IMR-90 (cell line): ENCODE results near the gene GALNT13.

Experiments
- BHLHE40 ChIP-seq: fragments of 150-350 bp; IDR thresholded peaks from 2 replicates; pipeline ENCODE4 v1.6.1; 2016; ENCODE audit warnings: mild to moderate bottlenecking, low read depth, low read length
- CHD1 ChIP-seq: IDR thresholded peaks from 2 replicates; pipeline ENCODE4 v1.6.1; 2012; ENCODE audit warnings: low read depth, low read length, improper control_type of control experiment
- MAFK ChIP-seq: IDR thresholded peaks from 2 replicates; pipeline ENCODE4 v1.6.1; 2012; ENCODE audit warnings: low read depth, low read length, improper control_type of control experiment
- MAZ ChIP-seq: IDR thresholded peaks from 2 replicates; pipeline ENCODE4 v1.6.1; 2012; ENCODE audit warnings: low read depth, mild to moderate bottlenecking, low read length, improper control_type of control experiment, moderate library complexity, borderline replicate concordance
- POLR2A ChIP-seq: IDR thresholded peaks from 2 replicates; pipeline ENCODE4 v1.6.1; 2012; ENCODE audit warnings: mild to moderate bottlenecking, low read depth, low read length
- RAD21 ChIP-seq: IDR thresholded peaks from 2 replicates; pipeline ENCODE4 v1.6.1; 2012; ENCODE audit warnings: low read length, improper control_type of control experiment
- SMC3 ChIP-seq: fragments of 150-350 bp; IDR thresholded peaks from 2 replicates; pipeline ENCODE4 v1.6.1; 2016; ENCODE audit warnings: low read depth, mild to moderate bottlenecking, antibody characterized with exemption, low read length, moderate library complexity
- TF ChIP-seq, protein P1 (sequence below): conservative IDR thresholded peaks from 2 replicates; pipeline ENCODE4 v1.5.1; 2012; ENCODE audit warnings: mild to moderate bottlenecking, low read depth, low read length, improper control_type of control experiment

DNA sequence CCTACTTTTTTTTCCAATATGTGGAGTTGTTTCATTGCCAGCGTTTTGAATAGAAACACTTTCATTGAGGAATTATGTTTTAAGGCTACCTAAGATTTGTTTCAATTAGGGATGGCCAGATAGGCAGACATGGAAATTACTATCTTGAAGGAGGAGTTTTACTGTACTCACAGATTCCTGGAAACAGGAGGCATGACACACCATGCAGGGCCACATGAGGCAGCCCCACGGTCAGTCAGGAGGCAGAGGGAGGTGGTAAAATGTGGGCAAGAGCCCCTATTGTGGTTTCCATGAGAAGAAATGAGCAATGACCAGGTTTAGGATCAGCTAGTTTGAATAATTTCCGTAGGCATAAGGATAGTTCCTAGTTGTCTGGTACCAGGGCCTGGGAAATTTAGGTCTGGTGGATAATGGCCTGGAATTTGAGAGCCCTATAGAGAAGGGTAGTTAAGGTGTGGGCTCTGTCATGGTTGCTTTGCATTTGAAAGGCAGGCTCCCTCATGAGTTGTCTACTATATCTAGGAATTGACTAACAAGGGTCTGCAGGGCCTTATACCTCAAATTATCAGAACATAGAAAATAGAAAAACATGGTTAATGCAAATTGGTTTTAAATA, 466.7 kb downstream of the GALNT13 start:
- no peak for TF ChIP-seq POLR2A
- TF ChIP-seq, protein P1, sequence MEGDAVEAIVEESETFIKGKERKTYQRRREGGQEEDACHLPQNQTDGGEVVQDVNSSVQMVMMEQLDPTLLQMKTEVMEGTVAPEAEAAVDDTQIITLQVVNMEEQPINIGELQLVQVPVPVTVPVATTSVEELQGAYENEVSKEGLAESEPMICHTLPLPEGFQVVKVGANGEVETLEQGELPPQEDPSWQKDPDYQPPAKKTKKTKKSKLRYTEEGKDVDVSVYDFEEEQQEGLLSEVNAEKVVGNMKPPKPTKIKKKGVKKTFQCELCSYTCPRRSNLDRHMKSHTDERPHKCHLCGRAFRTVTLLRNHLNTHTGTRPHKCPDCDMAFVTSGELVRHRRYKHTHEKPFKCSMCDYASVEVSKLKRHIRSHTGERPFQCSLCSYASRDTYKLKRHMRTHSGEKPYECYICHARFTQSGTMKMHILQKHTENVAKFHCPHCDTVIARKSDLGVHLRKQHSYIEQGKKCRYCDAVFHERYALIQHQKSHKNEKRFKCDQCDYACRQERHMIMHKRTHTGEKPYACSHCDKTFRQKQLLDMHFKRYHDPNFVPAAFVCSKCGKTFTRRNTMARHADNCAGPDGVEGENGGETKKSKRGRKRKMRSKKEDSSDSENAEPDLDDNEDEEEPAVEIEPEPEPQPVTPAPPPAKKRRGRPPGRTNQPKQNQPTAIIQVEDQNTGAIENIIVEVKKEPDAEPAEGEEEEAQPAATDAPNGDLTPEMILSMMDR, result no peak
- no peak for TF ChIP-seq SMC3
- TF ChIP-seq MAFK, result no peak
- no peak for TF ChIP-seq CHD1
- TF ChIP-seq MAZ, result no peak
- TF ChIP-seq BHLHE40, result no peak
- TF ChIP-seq RAD21, result no peak
